MM.1S (cell line): ENCODE measurements around the gene GIPC2.
"Not testable (repeated sequence)": the region's sequence is repeated elsewhere in the genome, so short reads cannot be mapped to it uniquely, and the experiment has no call there.

ENCODE experiments used
- DNase-seq: peaks from one replicate; pipeline ENCODE4 v3.0.0-alpha.2; 2015
- H2AFZ ChIP-seq: fragments of 300-600 bp; sonication (generic); 2 replicates; pipeline ENCODE4 v1.6.0; 2016; ENCODE audit warnings: antibody characterized with exemption, low read length
- H3F3A ChIP-seq: fragments of 300-600 bp; sonication (generic); 2 replicates; pipeline ENCODE4 v1.6.1; 2016; ENCODE audit warnings: mild to moderate bottlenecking, antibody characterized with exemption, low read length, moderate library complexity, mixed read lengths; ENCODE audit not compliant: insufficient read depth
- H3K27ac ChIP-seq: fragments of 300-600 bp; sonication (generic); 2 replicates; pipeline ENCODE4 v1.5.1; 2016; ENCODE audit warnings: mild to moderate bottlenecking, low read length
- H3K27me3 ChIP-seq: fragments of 300-600 bp; sonication (generic); replicated peaks from 2 replicates; pipeline ENCODE4 v1.6.0; 2016; ENCODE audit warnings: low read length; ENCODE audit not compliant: insufficient read depth
- H3K36me3 ChIP-seq: fragments of 300-600 bp; sonication (generic); replicated peaks from 2 replicates; pipeline ENCODE4 v1.6.1; 2016; ENCODE audit warnings: mild to moderate bottlenecking, low read length, mixed read lengths; ENCODE audit not compliant: insufficient read depth
- H3K4me1 ChIP-seq: fragments of 300-600 bp; sonication (generic); 2 replicates; pipeline ENCODE4 v1.6.1; 2016; ENCODE audit warnings: low read length, mixed read lengths
- H3K4me2 ChIP-seq: fragments of 300-600 bp; sonication (generic); 2 replicates; pipeline ENCODE4 v1.6.0; 2016; ENCODE audit warnings: low read depth, low read length
- H3K4me3 ChIP-seq: fragments of 300-600 bp; sonication (generic); 2 replicates; pipeline ENCODE4 v1.5.1; 2016; ENCODE audit warnings: low read length, mixed read lengths
- H3K79me2 ChIP-seq: fragments of 300-600 bp; sonication (generic); 2 replicates; pipeline ENCODE4 v1.6.1; 2016; ENCODE audit warnings: mixed run types, low read length, mixed read lengths
- H3K9ac ChIP-seq: fragments of 300-600 bp; sonication (generic); 2 replicates; pipeline ENCODE4 v1.6.1; 2016; ENCODE audit warnings: low read length, mixed read lengths
- H3K9me2 ChIP-seq: fragments of 300-600 bp; sonication (generic); replicated peaks from 2 replicates; pipeline ENCODE4 v1.6.1; 2016; ENCODE audit warnings: mild to moderate bottlenecking, low read length, mixed read lengths; ENCODE audit not compliant: insufficient read depth
- H3K9me3 ChIP-seq: fragments of 300-600 bp; sonication (generic); replicated peaks from 2 replicates; pipeline ENCODE4 v1.6.1; 2016; ENCODE audit warnings: mild to moderate bottlenecking, low read length, mixed read lengths; ENCODE audit not compliant: insufficient read depth
- H4K20me1 ChIP-seq: fragments of 300-600 bp; sonication (generic); 2 replicates; pipeline ENCODE4 v1.6.1; 2016; ENCODE audit warnings: mild to moderate bottlenecking, low read length, moderate library complexity, mixed read lengths; ENCODE audit not compliant: insufficient read depth
- CTCF ChIP-seq: fragments of 300-600 bp; sonication (generic); IDR thresholded peaks from 2 replicates; pipeline ENCODE4 v1.5.1; 2016; ENCODE audit warnings: antibody characterized with exemption, low read length, mixed read lengths
- EZH2 ChIP-seq: fragments of 300-600 bp; sonication (generic); optimal IDR thresholded peaks from 2 replicates; pipeline ENCODE3; 2017; ENCODE audit warnings: low read depth, mild to moderate bottlenecking, antibody characterized with exemption, low read length, mixed read lengths
- EZH2phosphoT487 ChIP-seq: fragments of 300-600 bp; sonication (generic); IDR thresholded peaks from 2 replicates; pipeline ENCODE4 v1.6.1; 2018; ENCODE audit warnings: antibody characterized with exemption, low read length

Gene GIPC2

GRCh38 chr1:78015148-78015547, 30.6 kb upstream of the GIPC2 start:
- no peaks in the 10 kb centered on the region for H4K20me1 ChIP-seq
- H3K9me3 ChIP-seq, result no peaks in the 10 kb centered on the region
- H3K79me2 ChIP-seq, result 0 out of 2 replicates have a peak, but pooled peaks cover 11% of the 10 kb centered on the region
- H2AFZ ChIP-seq, result no peak overlapping the region
- H3K4me1 ChIP-seq, result no peaks in the 10 kb centered on the region
- no peaks in the 10 kb centered on the region for H3K9me2 ChIP-seq
- no peaks in the 10 kb centered on the region for H3K27me3 ChIP-seq
- TF ChIP-seq CTCF (no peak), EZH2 (no peak), EZH2phosphoT487 (no peak)
- no peak overlapping the region for H3K27ac ChIP-seq
- DNase-seq, result no peak
- no peak overlapping the region for H3K9ac ChIP-seq
- no peaks in the 10 kb centered on the region; the same call in 1 of the 2 replicates for H3K36me3 ChIP-seq
- H3K4me3 ChIP-seq, result no peak overlapping the region
- H3K4me2 ChIP-seq, result no peak overlapping the region
- no peaks in the 10 kb centered on the region for H3F3A ChIP-seq

GRCh38 chr1:78019024-78019423, 26.7 kb upstream of the GIPC2 start:
- no peak for DNase-seq
- Histone ChIP-seq H3K27me3 (no peaks in the 10 kb centered on the region), H3K4me3 (no peak overlapping the region), H3K9me2 (no peaks in the 10 kb centered on the region), H3K9ac (no peak overlapping the region), H3K9me3 (no peaks in the 10 kb centered on the region), H3K79me2 (no peaks in the 10 kb centered on the region), H3K4me1 (no peaks in the 10 kb centered on the region), H3K36me3 (no peaks in the 10 kb centered on the region; the same call in 1 of the 2 replicates), H3F3A (no peaks in the 10 kb centered on the region), H4K20me1 (no peaks in the 10 kb centered on the region), H3K27ac (no peak overlapping the region), H3K4me2 (no peak overlapping the region), H2AFZ (no peak overlapping the region)
- TF ChIP-seq EZH2, result no peak

DNA sequence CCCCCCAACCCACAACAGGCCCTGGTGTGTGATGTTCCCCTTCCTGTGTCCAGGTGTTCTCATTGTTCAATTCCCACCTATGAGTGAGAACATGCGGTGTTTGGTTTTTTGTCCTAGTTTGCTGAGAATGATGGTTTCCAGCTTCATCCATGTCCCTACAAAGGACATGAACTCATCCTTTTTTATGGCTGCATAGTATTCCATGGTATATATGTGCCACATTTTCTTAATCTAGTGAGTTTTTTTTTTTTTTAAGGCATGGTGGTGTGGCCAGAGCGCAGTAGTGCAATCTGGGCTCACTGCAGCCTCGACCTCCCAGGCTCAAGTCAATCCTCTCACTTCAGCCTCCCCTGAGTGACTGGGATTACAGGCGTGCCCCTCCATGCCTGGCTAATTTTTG, 24.6 kb upstream of the GIPC2 start:
- not testable (repeated sequence) for DNase-seq, H3K27me3 ChIP-seq, H3K79me2 ChIP-seq, H3K9ac ChIP-seq, H3K9me2 ChIP-seq, H3K9me3 ChIP-seq, H3K4me2 ChIP-seq, H4K20me1 ChIP-seq, H3F3A ChIP-seq, H3K36me3 ChIP-seq, H3K4me1 ChIP-seq, H3K27ac ChIP-seq, H3K4me3 ChIP-seq, H2AFZ ChIP-seq

DNA sequence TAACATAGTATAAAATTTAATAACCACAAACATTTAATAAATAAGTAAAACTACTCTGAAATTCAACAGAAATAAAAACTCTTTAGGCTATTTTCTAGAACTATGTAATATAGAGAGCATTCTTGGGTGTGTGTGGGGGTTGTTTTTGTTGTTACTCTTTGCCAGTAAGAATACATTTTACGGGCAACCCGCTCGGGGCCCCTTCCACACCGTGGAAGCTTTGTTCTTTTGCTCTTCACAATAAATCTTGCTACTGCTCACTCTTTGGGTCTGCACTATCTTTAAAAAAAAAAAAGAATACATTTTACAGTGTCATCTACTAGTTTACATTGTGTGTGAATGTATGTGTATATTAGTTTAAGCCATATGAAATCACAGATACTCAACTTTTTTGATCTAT, 16.0 kb upstream of the GIPC2 start:
- no peak overlapping the region for H3K9ac ChIP-seq
- H3K4me2 ChIP-seq, result no peak overlapping the region
- no peak for TF ChIP-seq EZH2phosphoT487
- no peak for TF ChIP-seq EZH2
- TF ChIP-seq CTCF, result no peak
- H3K9me3 ChIP-seq, result no peaks in the 10 kb centered on the region
- H3K79me2 ChIP-seq, result no peaks in the 10 kb centered on the region
- no peaks in the 10 kb centered on the region for H3K36me3 ChIP-seq
- no peak for DNase-seq
- no peaks in the 10 kb centered on the region for H4K20me1 ChIP-seq
- no peak overlapping the region for H3K4me3 ChIP-seq
- H3K9me2 ChIP-seq, result no peaks in the 10 kb centered on the region
- no peaks in the 10 kb centered on the region for H3K4me1 ChIP-seq
- no peaks in the 10 kb centered on the region for H3F3A ChIP-seq
- no peak overlapping the region for H2AFZ ChIP-seq
- H3K27me3 ChIP-seq, result no peaks in the 10 kb centered on the region
- H3K27ac ChIP-seq, result no peak overlapping the region
